ENCODE data around the gene ADK. TPM values are rescaled to one million over a fixed set of nuclear protein-coding genes. Genes with fewer than 3 reads are reported as not detected.
A peak's percentile ranks its signal among the peaks of the same experiment; 100 is the strongest.

The ADK gene
- total RNA-seq, 4 donors from 2014 or later, result 15.3 to 23.3 (median 20.8) TPM

GRCh38 chr10:74190494-74190893 is 39.5 kb downstream of the ADK start:
- Histone ChIP-seq H3K4me3 (no peak overlapping the region), H3K36me3 (no peaks in the 10 kb centered on the region), H3K9me3 (no peaks in the 10 kb centered on the region), H3K27ac (peak overlapping the region in 3 of 4 donors; percentile 12 to 64 (median 59)), H3K27me3 (no peaks in the 10 kb centered on the region), H3K4me1 (peaks cover 0 to 22% (median 5%) of the 10 kb centered on the region in 3 donors)
- TF ChIP-seq, protein P1, sequence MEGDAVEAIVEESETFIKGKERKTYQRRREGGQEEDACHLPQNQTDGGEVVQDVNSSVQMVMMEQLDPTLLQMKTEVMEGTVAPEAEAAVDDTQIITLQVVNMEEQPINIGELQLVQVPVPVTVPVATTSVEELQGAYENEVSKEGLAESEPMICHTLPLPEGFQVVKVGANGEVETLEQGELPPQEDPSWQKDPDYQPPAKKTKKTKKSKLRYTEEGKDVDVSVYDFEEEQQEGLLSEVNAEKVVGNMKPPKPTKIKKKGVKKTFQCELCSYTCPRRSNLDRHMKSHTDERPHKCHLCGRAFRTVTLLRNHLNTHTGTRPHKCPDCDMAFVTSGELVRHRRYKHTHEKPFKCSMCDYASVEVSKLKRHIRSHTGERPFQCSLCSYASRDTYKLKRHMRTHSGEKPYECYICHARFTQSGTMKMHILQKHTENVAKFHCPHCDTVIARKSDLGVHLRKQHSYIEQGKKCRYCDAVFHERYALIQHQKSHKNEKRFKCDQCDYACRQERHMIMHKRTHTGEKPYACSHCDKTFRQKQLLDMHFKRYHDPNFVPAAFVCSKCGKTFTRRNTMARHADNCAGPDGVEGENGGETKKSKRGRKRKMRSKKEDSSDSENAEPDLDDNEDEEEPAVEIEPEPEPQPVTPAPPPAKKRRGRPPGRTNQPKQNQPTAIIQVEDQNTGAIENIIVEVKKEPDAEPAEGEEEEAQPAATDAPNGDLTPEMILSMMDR (IDR thresholded peaks at IDR 0.05), result no peak
- no peak for TF ChIP-seq EP300 (IDR thresholded peaks at IDR 0.05)
- TF ChIP-seq POLR2AphosphoS5 (IDR thresholded peaks at IDR 0.05), result no peak
- TF ChIP-seq POLR2A (IDR thresholded peaks at IDR 0.05), result no peak
- ATAC-seq, result no peak

- TF ChIP-seq POLR2A (IDR thresholded peaks at IDR 0.05), result no peak
- TF ChIP-seq POLR2AphosphoS5 (IDR thresholded peaks at IDR 0.05), result no peak
- TF ChIP-seq, protein P1 (IDR thresholded peaks at IDR 0.05), result no peak
- no peak for TF ChIP-seq EP300 (IDR thresholded peaks at IDR 0.05)
- Histone ChIP-seq H3K4me3 (no peak overlapping the region), H3K27ac (no peak overlapping the region), H3K36me3 (no peaks in the 10 kb centered on the region), H3K9me3 (no peaks in the 10 kb centered on the region), H3K4me1 (peaks cover 0 to 21% (median 5%) of the 10 kb centered on the region in 3 donors), H3K27me3 (no peaks in the 10 kb centered on the region)
- ATAC-seq, result no peak
- 77 to 91% methylated on average over 3 of the region's 3 CpGs for WGBS, 2 donors (ENCODE audit: low coverage in 1 of 2)
These were observed 43.5 kb downstream of the ADK start for GRCh38 chr10:74194545-74194944.

DNA sequence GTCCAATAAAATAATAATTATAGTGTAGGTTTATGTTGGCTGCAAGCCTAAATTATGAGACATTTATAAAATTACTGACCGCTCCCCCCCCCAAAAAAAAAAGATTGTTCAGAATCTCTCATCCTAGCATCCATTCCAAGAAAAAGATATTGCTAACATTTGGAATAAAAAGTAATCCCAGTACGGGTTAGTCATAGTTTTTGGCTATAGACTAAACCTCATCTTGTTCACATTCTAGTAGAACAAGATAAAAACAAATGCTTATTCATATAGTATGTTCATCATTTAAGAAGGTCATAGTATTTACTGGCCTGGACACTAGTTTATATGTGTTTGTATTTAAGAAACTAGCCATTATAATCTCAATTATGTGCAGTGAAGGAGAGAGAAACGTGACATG is 44.0 kb downstream of the ADK start:
- Histone ChIP-seq H3K36me3 (no peaks in the 10 kb centered on the region), H3K27ac (no peak overlapping the region), H3K4me1 (peaks cover 0 to 17% (median 5%) of the 10 kb centered on the region in 3 donors), H3K4me3 (no peak overlapping the region), H3K9me3 (no peaks in the 10 kb centered on the region), H3K27me3 (no peaks in the 10 kb centered on the region)
- 73% methylated on average over 3 of the region's 3 CpGs for WGBS, 2 donors (ENCODE audit: low coverage in 1 of 2)
- TF ChIP-seq EP300 (IDR thresholded peaks at IDR 0.05), result no peak
- no peak for TF ChIP-seq POLR2A (IDR thresholded peaks at IDR 0.05)
- TF ChIP-seq, protein P1 (IDR thresholded peaks at IDR 0.05), result no peak
- ATAC-seq, result no peak

- H3K27me3 ChIP-seq, result no peaks in the 10 kb centered on the region
- no peak overlapping the region for H3K27ac ChIP-seq
- peaks cover 0 to 8% of the 10 kb centered on the region in 2 donors for H3K36me3 ChIP-seq
- H3K4me1 ChIP-seq, result peaks cover 0 to 7% (median 0%) of the 10 kb centered on the region in 3 donors
- no peak for ATAC-seq
- 95 to 96% methylated on average over 4 of the region's 4 CpGs for WGBS, 2 donors (ENCODE audit: low coverage in 1 of 2)
- no peaks in the 10 kb centered on the region for H3K9me3 ChIP-seq
- H3K4me3 ChIP-seq, result no peak overlapping the region
- TF ChIP-seq EP300 (IDR thresholded peaks at IDR 0.05) (no peak), POLR2A (IDR thresholded peaks at IDR 0.05) (no peak), POLR2AphosphoS5 (IDR thresholded peaks at IDR 0.05) (no peak)
- TF ChIP-seq, protein P1 (IDR thresholded peaks at IDR 0.05), result no peak
These were observed 48.3 kb downstream of the ADK start for GRCh38 chr10:74199315-74199714.

DNA sequence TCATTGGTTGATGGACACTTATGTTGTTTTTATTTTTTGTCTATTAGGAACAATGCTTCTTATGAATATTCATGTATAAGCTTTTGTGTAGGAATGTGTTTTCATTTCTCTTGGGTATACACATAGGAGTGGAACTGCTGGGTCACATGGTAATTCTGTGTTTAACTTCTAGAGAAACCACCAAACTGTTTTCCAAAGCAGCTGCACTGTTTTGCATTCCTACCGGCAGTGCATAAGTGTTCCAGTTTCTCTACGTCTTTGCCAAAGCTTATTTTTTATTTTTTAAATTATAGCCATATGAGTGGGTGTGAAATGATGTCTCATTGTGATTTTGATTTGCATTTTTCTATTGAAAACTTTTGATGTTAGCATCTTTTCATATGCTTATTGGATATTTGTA is 51.3 kb downstream of the ADK start:
- no peaks in the 10 kb centered on the region for H3K27me3 ChIP-seq
- H3K4me1 ChIP-seq, result no peaks in the 10 kb centered on the region
- H3K27ac ChIP-seq, result no peak overlapping the region
- WGBS, 2 donors (ENCODE audit: low coverage in 1 of 2), result 63 to 74% methylated on average over 2 of the region's 2 CpGs
- no peak for ATAC-seq
- H3K4me3 ChIP-seq, result no peak overlapping the region
- H3K36me3 ChIP-seq, result peaks cover 0 to 16% of the 10 kb centered on the region in 2 donors
- H3K9me3 ChIP-seq, result no peaks in the 10 kb centered on the region
- TF ChIP-seq EP300 (IDR thresholded peaks at IDR 0.05) (no peak), POLR2A (IDR thresholded peaks at IDR 0.05) (no peak), POLR2AphosphoS5 (IDR thresholded peaks at IDR 0.05) (no peak)
- TF ChIP-seq, protein P1 (IDR thresholded peaks at IDR 0.05), result no peak

All from gastroesophageal sphincter (tissue), 4 donors.